ENCODE results near the gene CTBP1.
A peak's percentile ranks its signal among the peaks of the same experiment; 100 is the strongest.

Gene CTBP1

GRCh38 chr4:1193206-1194009 is 55.5 kb downstream of the CTBP1 start:
- no peak for DNase-seq

- DNase-seq: no peak
Observed at GRCh38 chr4:1192493-1193205, 56.3 kb downstream of the CTBP1 start.

- no peak for DNase-seq
Observed at GRCh38 chr4:1192091-1192492, 56.8 kb downstream of the CTBP1 start.

- no peak for DNase-seq
Observed at GRCh38 chr4:1191621-1192020, 57.3 kb downstream of the CTBP1 start.

- no peak for DNase-seq
Observed at GRCh38 chr4:1187182-1187581, 61.7 kb downstream of the CTBP1 start.

GRCh38 chr4:1183985-1184773 is 64.8 kb downstream of the CTBP1 start:
- DNase-seq: no peak

- no peak for DNase-seq
Observed at GRCh38 chr4:1182313-1182712, 66.6 kb downstream of the CTBP1 start.

GRCh38 chr4:1180663-1181062 is 68.3 kb downstream of the CTBP1 start:
- DNase-seq: no peak

GRCh38 chr4:1179976-1180375 is 69.0 kb downstream of the CTBP1 start:
- DNase-seq: no peak

- no peak for DNase-seq
Observed at GRCh38 chr4:1179089-1179441, 69.9 kb downstream of the CTBP1 start.

- peak; percentile 65 for DNase-seq
Observed at GRCh38 chr4:1178300-1179088, 70.4 kb downstream of the CTBP1 start.

GRCh38 chr4:1177274-1178141 is 71.4 kb downstream of the CTBP1 start:
- no peak for DNase-seq

- no peak for DNase-seq
Observed at GRCh38 chr4:1176398-1177273, 72.3 kb downstream of the CTBP1 start.

- no peak for DNase-seq
Observed at GRCh38 chr4:1175635-1176229, 73.2 kb downstream of the CTBP1 start.

- no peak for DNase-seq
Observed at GRCh38 chr4:1174941-1175634, 73.8 kb downstream of the CTBP1 start.

- no peak for DNase-seq
Observed at GRCh38 chr4:1172971-1173757, 75.8 kb downstream of the CTBP1 start.

- DNase-seq: no peak
Observed at GRCh38 chr4:1172228-1172851, 76.6 kb downstream of the CTBP1 start, which contains the start of gene SPON2. Gene SPON2, minus strand, starts transcription at chr4:1172583.

Data from NCI-H524 treated with DMSO at 0.1 percent for 48 hours (cell line).